MM.1S (cell line): ENCODE results near the gene ITGB3.

ENCODE experiments used
- DNase-seq: peaks from one replicate; pipeline ENCODE4 v3.0.0-alpha.2; 2015
- H2AFZ ChIP-seq: fragments of 300-600 bp; sonication (generic); 2 replicates; pipeline ENCODE4 v1.6.0; 2016; ENCODE audit warnings: antibody characterized with exemption, low read length
- H3F3A ChIP-seq: fragments of 300-600 bp; sonication (generic); 2 replicates; pipeline ENCODE4 v1.6.1; 2016; ENCODE audit warnings: mild to moderate bottlenecking, antibody characterized with exemption, low read length, moderate library complexity, mixed read lengths; ENCODE audit not compliant: insufficient read depth
- H3K27ac ChIP-seq: fragments of 300-600 bp; sonication (generic); 2 replicates; pipeline ENCODE4 v1.5.1; 2016; ENCODE audit warnings: mild to moderate bottlenecking, low read length
- H3K27me3 ChIP-seq: fragments of 300-600 bp; sonication (generic); replicated peaks from 2 replicates; pipeline ENCODE4 v1.6.0; 2016; ENCODE audit warnings: low read length; ENCODE audit not compliant: insufficient read depth
- H3K36me3 ChIP-seq: fragments of 300-600 bp; sonication (generic); replicated peaks from 2 replicates; pipeline ENCODE4 v1.6.1; 2016; ENCODE audit warnings: mild to moderate bottlenecking, low read length, mixed read lengths; ENCODE audit not compliant: insufficient read depth
- H3K4me1 ChIP-seq: fragments of 300-600 bp; sonication (generic); 2 replicates; pipeline ENCODE4 v1.6.1; 2016; ENCODE audit warnings: low read length, mixed read lengths
- H3K4me2 ChIP-seq: fragments of 300-600 bp; sonication (generic); 2 replicates; pipeline ENCODE4 v1.6.0; 2016; ENCODE audit warnings: low read depth, low read length
- H3K4me3 ChIP-seq: fragments of 300-600 bp; sonication (generic); 2 replicates; pipeline ENCODE4 v1.5.1; 2016; ENCODE audit warnings: low read length, mixed read lengths
- H3K79me2 ChIP-seq: fragments of 300-600 bp; sonication (generic); 2 replicates; pipeline ENCODE4 v1.6.1; 2016; ENCODE audit warnings: mixed run types, low read length, mixed read lengths
- H3K9ac ChIP-seq: fragments of 300-600 bp; sonication (generic); 2 replicates; pipeline ENCODE4 v1.6.1; 2016; ENCODE audit warnings: low read length, mixed read lengths
- H3K9me2 ChIP-seq: fragments of 300-600 bp; sonication (generic); replicated peaks from 2 replicates; pipeline ENCODE4 v1.6.1; 2016; ENCODE audit warnings: mild to moderate bottlenecking, low read length, mixed read lengths; ENCODE audit not compliant: insufficient read depth
- H3K9me3 ChIP-seq: fragments of 300-600 bp; sonication (generic); replicated peaks from 2 replicates; pipeline ENCODE4 v1.6.1; 2016; ENCODE audit warnings: mild to moderate bottlenecking, low read length, mixed read lengths; ENCODE audit not compliant: insufficient read depth
- H4K20me1 ChIP-seq: fragments of 300-600 bp; sonication (generic); 2 replicates; pipeline ENCODE4 v1.6.1; 2016; ENCODE audit warnings: mild to moderate bottlenecking, low read length, moderate library complexity, mixed read lengths; ENCODE audit not compliant: insufficient read depth
- EZH2 ChIP-seq: fragments of 300-600 bp; sonication (generic); optimal IDR thresholded peaks from 2 replicates; pipeline ENCODE3; 2017; ENCODE audit warnings: low read depth, mild to moderate bottlenecking, antibody characterized with exemption, low read length, mixed read lengths
- EZH2phosphoT487 ChIP-seq: fragments of 300-600 bp; sonication (generic); IDR thresholded peaks from 2 replicates; pipeline ENCODE4 v1.6.1; 2018; ENCODE audit warnings: antibody characterized with exemption, low read length
- TF ChIP-seq, protein P1 (sequence below): fragments of 300-600 bp; sonication (generic); IDR thresholded peaks from 2 replicates; pipeline ENCODE4 v1.5.1; 2016; ENCODE audit warnings: antibody characterized with exemption, low read length, mixed read lengths

The ITGB3 gene

GRCh38 chr17:47274319-47275069 is 20.9 kb downstream of the ITGB3 start:
- no peak overlapping the region for H3K4me2 ChIP-seq
- H3K27me3 ChIP-seq: no peaks in the 10 kb centered on the region
- H4K20me1 ChIP-seq: no peaks in the 10 kb centered on the region
- H3K4me1 ChIP-seq: peaks cover 21% of the 10 kb centered on the region
- peaks cover 11% of the 10 kb centered on the region for H3F3A ChIP-seq
- no peak overlapping the region for H3K9ac ChIP-seq
- no peak for TF ChIP-seq EZH2
- no peak for TF ChIP-seq EZH2phosphoT487
- TF ChIP-seq, protein P1, sequence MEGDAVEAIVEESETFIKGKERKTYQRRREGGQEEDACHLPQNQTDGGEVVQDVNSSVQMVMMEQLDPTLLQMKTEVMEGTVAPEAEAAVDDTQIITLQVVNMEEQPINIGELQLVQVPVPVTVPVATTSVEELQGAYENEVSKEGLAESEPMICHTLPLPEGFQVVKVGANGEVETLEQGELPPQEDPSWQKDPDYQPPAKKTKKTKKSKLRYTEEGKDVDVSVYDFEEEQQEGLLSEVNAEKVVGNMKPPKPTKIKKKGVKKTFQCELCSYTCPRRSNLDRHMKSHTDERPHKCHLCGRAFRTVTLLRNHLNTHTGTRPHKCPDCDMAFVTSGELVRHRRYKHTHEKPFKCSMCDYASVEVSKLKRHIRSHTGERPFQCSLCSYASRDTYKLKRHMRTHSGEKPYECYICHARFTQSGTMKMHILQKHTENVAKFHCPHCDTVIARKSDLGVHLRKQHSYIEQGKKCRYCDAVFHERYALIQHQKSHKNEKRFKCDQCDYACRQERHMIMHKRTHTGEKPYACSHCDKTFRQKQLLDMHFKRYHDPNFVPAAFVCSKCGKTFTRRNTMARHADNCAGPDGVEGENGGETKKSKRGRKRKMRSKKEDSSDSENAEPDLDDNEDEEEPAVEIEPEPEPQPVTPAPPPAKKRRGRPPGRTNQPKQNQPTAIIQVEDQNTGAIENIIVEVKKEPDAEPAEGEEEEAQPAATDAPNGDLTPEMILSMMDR: no peak
- no peak for DNase-seq
- H3K9me2 ChIP-seq: no peaks in the 10 kb centered on the region
- no peaks in the 10 kb centered on the region for H3K79me2 ChIP-seq
- no peaks in the 10 kb centered on the region for H3K9me3 ChIP-seq
- no peaks in the 10 kb centered on the region for H3K36me3 ChIP-seq
- H3K27ac ChIP-seq: no peak overlapping the region
- no peak overlapping the region for H2AFZ ChIP-seq
- no peak overlapping the region for H3K4me3 ChIP-seq

DNA sequence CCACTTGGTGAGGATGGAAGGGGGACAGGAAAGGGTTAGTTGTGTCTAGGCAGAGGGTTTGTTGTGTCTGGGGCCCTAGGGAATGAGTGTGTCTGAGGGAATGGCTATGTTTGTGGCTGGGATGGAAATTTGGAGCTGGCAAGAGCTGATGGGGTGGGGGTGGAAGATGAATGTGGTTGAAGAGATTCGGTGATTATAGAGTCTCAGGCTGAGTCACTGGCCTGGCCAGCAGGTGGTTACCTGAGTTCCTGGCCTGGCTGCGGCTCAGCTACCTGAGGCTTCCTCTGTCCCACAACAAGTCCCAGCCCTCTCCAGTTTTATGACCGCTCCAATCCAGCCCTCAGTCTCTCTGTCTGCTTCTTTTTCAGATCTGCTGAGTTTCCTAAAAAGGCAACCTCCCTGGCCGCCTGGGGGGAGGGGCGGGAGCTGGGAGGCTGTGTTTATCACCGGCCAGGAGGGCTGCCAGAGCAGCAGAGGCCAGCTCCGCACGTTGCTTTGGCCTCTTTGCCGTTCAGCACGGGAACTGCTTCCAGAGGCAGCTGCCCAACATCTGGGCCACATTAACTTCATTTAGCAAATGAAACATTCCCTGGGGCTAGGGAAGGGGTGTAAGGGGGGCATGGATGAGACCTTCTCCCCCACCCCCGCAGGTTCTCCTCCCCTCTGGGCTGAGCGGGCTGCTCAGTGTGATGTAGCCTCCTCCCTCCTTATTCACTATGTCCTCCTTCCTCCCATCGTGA is 21.8 kb downstream of the ITGB3 start:
- Histone ChIP-seq H3F3A (peaks cover 13% of the 10 kb centered on the region), H3K27me3 (no peaks in the 10 kb centered on the region), H3K9ac (no peak overlapping the region), H3K27ac (no peak overlapping the region), H3K36me3 (no peaks in the 10 kb centered on the region), H3K4me1 (peaks cover 28% of the 10 kb centered on the region), H3K4me3 (no peak overlapping the region), H3K9me3 (no peaks in the 10 kb centered on the region), H4K20me1 (no peaks in the 10 kb centered on the region), H3K4me2 (no peak overlapping the region), H2AFZ (no peak overlapping the region), H3K79me2 (no peaks in the 10 kb centered on the region), H3K9me2 (no peaks in the 10 kb centered on the region)
- TF ChIP-seq, protein P1: no peak
- TF ChIP-seq EZH2phosphoT487: no peak
- no peak for DNase-seq

DNA sequence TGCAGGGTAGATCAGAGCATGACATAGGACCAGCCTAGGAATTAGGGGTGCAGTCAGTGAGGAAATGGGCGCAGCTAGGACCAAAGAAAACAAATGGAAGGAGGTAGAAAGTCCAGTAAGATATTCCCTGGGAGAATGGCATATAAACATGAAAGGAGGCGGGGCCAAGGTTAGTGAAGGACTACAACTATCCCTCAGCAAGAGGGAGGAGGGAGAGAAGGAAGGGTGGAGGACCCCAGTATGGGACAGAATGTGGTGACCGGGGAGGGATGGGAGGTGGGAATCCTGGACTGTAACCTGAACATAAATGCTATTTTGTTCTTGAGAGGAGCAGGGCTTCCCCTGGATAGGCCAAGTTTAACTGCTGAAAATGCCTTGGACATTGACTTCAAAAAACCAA is 22.8 kb downstream of the ITGB3 start:
- no peak for TF ChIP-seq EZH2phosphoT487
- TF ChIP-seq EZH2: no peak
- TF ChIP-seq, protein P1: no peak
- H3F3A ChIP-seq: peaks cover 13% of the 10 kb centered on the region
- no peaks in the 10 kb centered on the region for H3K9me3 ChIP-seq
- H3K4me3 ChIP-seq: no peak overlapping the region
- H3K36me3 ChIP-seq: no peaks in the 10 kb centered on the region
- H3K4me2 ChIP-seq: no peak overlapping the region
- peaks cover 28% of the 10 kb centered on the region for H3K4me1 ChIP-seq
- no peaks in the 10 kb centered on the region for H3K9me2 ChIP-seq
- H3K27ac ChIP-seq: no peak overlapping the region
- H4K20me1 ChIP-seq: no peaks in the 10 kb centered on the region
- no peaks in the 10 kb centered on the region for H3K27me3 ChIP-seq
- DNase-seq: no peak
- H2AFZ ChIP-seq: no peak overlapping the region
- no peaks in the 10 kb centered on the region for H3K79me2 ChIP-seq
- H3K9ac ChIP-seq: no peak overlapping the region
